SK-N-SH (cell line): ENCODE results near the gene GSTO1. TPM values are rescaled to one million over a fixed set of nuclear protein-coding genes. Genes with fewer than 3 reads are reported as not detected.

Experiments used
- CTCF ChIA-PET: fragments of 300-600, 350-600 bp; formaldehyde crosslinking; extraction: SDS; loops from one replicate; lab custom pipeline; 2021; lab: Yijun Ruan, JAX
- POLR2A ChIA-PET: fragments of 350-600 bp; sonication (Branson Sonifier 250); formaldehyde crosslinking; extraction: SDS; loops from one replicate; lab custom pipeline; 2020; ENCODE audit warnings: antibody characterized with exemption, inconsistent platforms; lab: Yijun Ruan, JAX
- DNase-seq: peaks from one replicate; pipeline ENCODE4 v3.0.0; 2012
- H2AFZ ChIP-seq: fragments of 200-600 bp; sonication (generic); 2 replicates; pipeline ENCODE4 v1.8.1; 2016; ENCODE audit warnings: antibody characterized with exemption, mild to moderate bottlenecking, low read depth
- H3F3A ChIP-seq: fragments of 200-600 bp; sonication (generic); replicated peaks from 2 replicates; pipeline ENCODE3; 2016; ENCODE audit warnings: antibody characterized with exemption, mild to moderate bottlenecking; ENCODE audit not compliant: insufficient read depth
- H3K27ac ChIP-seq, 2 experiments: fragments of 200-500 bp in 1 of 2; fragments of 200-600 bp in 1 of 2; sonication (Bioruptor generic) in 1 of 2; sonication (generic), shearing (Covaris generic) in 1 of 2; 2 replicates each; pipeline versions ENCODE4 v1.5.1 to v1.6.1; 2014 to 2016; ENCODE audit warnings: low read depth in 2 of 2, inconsistent platforms in 1 of 2, low read length in 1 of 2, mild to moderate bottlenecking in 1 of 2, mixed read lengths in 1 of 2
- H3K27me3 ChIP-seq: fragments of 200-600 bp; sonication (generic), shearing (Covaris generic); 2 replicates; pipeline ENCODE4 v1.6.1; 2016; ENCODE audit warnings: mixed run types; ENCODE audit not compliant: insufficient read depth
- H3K36me3 ChIP-seq, 2 experiments: fragments of 200-500 bp in 1 of 2; fragments of 200-600 bp in 1 of 2; sonication (Bioruptor generic) in 1 of 2; sonication (generic) in 1 of 2; replicated peaks in 1 of 2; 2 replicates each; pipeline versions ENCODE3 to v1.5.1; 2014 to 2016; ENCODE audit warnings: low read length in 1 of 2, mild to moderate bottlenecking in 1 of 2; ENCODE audit not compliant: insufficient read depth in 2 of 2, control insufficient read depth in 1 of 2
- H3K4me1 ChIP-seq, 2 experiments: fragments of 200-500 bp in 1 of 2; fragments of 200-600 bp in 1 of 2; sonication (Bioruptor generic) in 1 of 2; sonication (generic), shearing (Covaris generic) in 1 of 2; 2 replicates each; pipeline versions ENCODE4 v1.5.1 to v1.6.1; 2014 to 2016; ENCODE audit warnings: low read depth in 1 of 2, low read length in 1 of 2, mixed run types in 1 of 2; ENCODE audit not compliant: insufficient read depth in 2 of 2, control insufficient read depth in 1 of 2
- H3K4me2 ChIP-seq: fragments of 200-600 bp; sonication (generic), shearing (Covaris generic); 2 replicates; pipeline ENCODE4 v1.6.1; 2017; ENCODE audit warnings: mixed run types
- H3K4me3 ChIP-seq, 2 experiments: fragments of 200-500 bp in 1 of 2; fragments of 200-600 bp in 1 of 2; sonication (Bioruptor generic) in 1 of 2; sonication (generic), shearing (Covaris generic) in 1 of 2; 2 replicates each; pipeline versions ENCODE4 v1.5.1 to v1.8.1; 2014 to 2016; ENCODE audit warnings: low read depth in 2 of 2, inconsistent platforms in 1 of 2, low read length in 1 of 2, mild to moderate bottlenecking in 1 of 2, mixed read lengths in 1 of 2, moderate library complexity in 1 of 2
- H3K79me2 ChIP-seq: fragments of 200-600 bp; sonication (generic); 2 replicates; pipeline ENCODE4 v1.8.1; 2017; ENCODE audit warnings: mild to moderate bottlenecking; ENCODE audit not compliant: insufficient read depth
- H3K9ac ChIP-seq: fragments of 200-600 bp; sonication (generic); 2 replicates; pipeline ENCODE4 v1.6.1; 2017; ENCODE audit warnings: mixed run types
- H3K9me2 ChIP-seq: fragments of 200-600 bp; sonication (generic); 2 replicates; pipeline ENCODE4 v1.6.1; 2017; ENCODE audit warnings: mixed run types
- H3K9me3 ChIP-seq: fragments of 200-600 bp; sonication (generic); 2 replicates; pipeline ENCODE4 v1.6.1; 2017; ENCODE audit warnings: mixed run types, mild to moderate bottlenecking, moderate library complexity
- H4K20me1 ChIP-seq: fragments of 200-600 bp; sonication (generic); 2 replicates; pipeline ENCODE4 v1.6.1; 2017; ENCODE audit warnings: mild to moderate bottlenecking, mixed run types; ENCODE audit not compliant: insufficient read depth
- CHD2 ChIP-seq: fragments of 150-350 bp; IDR thresholded peaks from 2 replicates; pipeline ENCODE4 v1.6.1; 2018; ENCODE audit warnings: low read length; ENCODE audit not compliant: partially characterized antibody
- EZH2phosphoT487 ChIP-seq: fragments of 200-600 bp; sonication (generic); IDR thresholded peaks from 2 replicates; pipeline ENCODE4 v1.6.1; 2017; ENCODE audit warnings: low read depth, mixed run types, mild to moderate bottlenecking, antibody characterized with exemption, moderate library complexity, borderline replicate concordance
- FOSL2 ChIP-seq: IDR thresholded peaks from 2 replicates; pipeline ENCODE4 v1.4.0; 2012; ENCODE audit warnings: low read depth, mild to moderate bottlenecking, moderate library complexity, borderline replicate concordance
- FOXM1 ChIP-seq: IDR thresholded peaks from 2 replicates; pipeline ENCODE4 v1.4.0; 2012; ENCODE audit warnings: low read depth, mild to moderate bottlenecking
- NFIC ChIP-seq: IDR thresholded peaks from 2 replicates; pipeline ENCODE4 v1.4.0; 2012; ENCODE audit warnings: borderline replicate concordance
- RAD21 ChIP-seq: IDR thresholded peaks from 2 replicates; pipeline ENCODE4 v1.6.1; 2012; ENCODE audit warnings: mild to moderate bottlenecking, low read length
- RCOR1 ChIP-seq: fragments of 150-350 bp; IDR thresholded peaks from 2 replicates; pipeline ENCODE4 v1.6.1; 2017; ENCODE audit warnings: antibody characterized with exemption, low read length
- SIN3A ChIP-seq: IDR thresholded peaks from 2 replicates; pipeline ENCODE4 v1.6.1; 2012; ENCODE audit warnings: low read depth, mild to moderate bottlenecking, low read length, moderate library complexity, borderline replicate concordance
- TEAD4 ChIP-seq: IDR thresholded peaks from 2 replicates; pipeline ENCODE4 v1.4.0; 2012; ENCODE audit warnings: mild to moderate bottlenecking, borderline replicate concordance; ENCODE audit not compliant: insufficient read depth
- YY1 ChIP-seq: IDR thresholded peaks from 2 replicates; pipeline ENCODE4 v1.4.0; 2012; ENCODE audit warnings: low read depth, mild to moderate bottlenecking
- WGBS: methylation state at CpG from one replicate; pipeline ENCODE4 v1.1.6; 2017; ENCODE audit warnings: low lambda C conversion rate; 5-methylcytosine and 5-hydroxymethylcytosine counted together
- polyA plus RNA-seq, 3 experiments: library from polyadenylated mRNA; depleted of rRNA; stranded (reverse); fragments of >200 nt; gene quantifications; 2 replicates each; pipeline ENCODE4 v1.2.3, GENCODE V29; 2012
- TF ChIP-seq, protein P1 (sequence below): IDR thresholded peaks from 2 replicates; pipeline ENCODE4; 2012
- TF ChIP-seq, protein P2 (sequence below): IDR thresholded peaks from 2 replicates; pipeline ENCODE4 v1.4.0; 2012; ENCODE audit warnings: low read depth, borderline replicate concordance
- TF ChIP-seq, protein P3 (sequence below): IDR thresholded peaks from 2 replicates; pipeline ENCODE4 v1.4.0; 2012; ENCODE audit warnings: low read depth
- TF ChIP-seq, protein P4 (sequence below): IDR thresholded peaks from 2 replicates; pipeline ENCODE4 v1.6.1; 2012; ENCODE audit warnings: mild to moderate bottlenecking, low read depth, low read length, moderate library complexity
- TF ChIP-seq, protein P5 (sequence below): fragments of 150-350 bp; IDR thresholded peaks from 2 replicates; pipeline ENCODE4 v1.6.1; 2017; ENCODE audit warnings: antibody characterized with exemption, low read length, low read depth, borderline replicate concordance
- TF ChIP-seq, protein P6 (sequence below): fragments of 200-600 bp; sonication (generic); IDR thresholded peaks from 2 replicates; pipeline ENCODE4 v1.6.1; 2017; ENCODE audit warnings: antibody characterized with exemption, mild to moderate bottlenecking, moderate library complexity

GSTO1 gene
- polyA plus RNA-seq, 1 of the 3 experiments (the other 2 are of a cell fraction): 126 TPM

DNA sequence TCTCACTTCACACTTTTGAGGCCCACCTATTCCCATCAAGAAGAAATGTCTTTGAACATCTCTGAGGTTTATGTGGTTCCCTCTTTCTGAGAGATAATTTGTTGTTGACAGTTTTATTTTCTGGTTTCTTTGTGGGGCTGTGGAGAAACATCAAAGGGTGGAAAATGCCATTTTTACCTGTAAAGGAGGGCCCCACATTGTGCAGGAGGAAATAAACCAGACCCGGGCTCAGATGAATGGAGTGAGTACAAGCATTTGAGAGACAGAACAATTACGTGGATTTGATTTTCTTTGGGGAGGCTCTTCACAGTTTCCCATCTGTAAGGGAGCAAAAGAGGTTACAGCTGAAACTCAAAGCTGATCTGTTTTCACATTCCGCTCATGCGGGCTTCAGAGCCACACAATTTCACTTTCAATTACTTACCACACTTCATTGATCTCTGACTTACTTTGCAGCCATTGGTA, 53.8 kb downstream of the GSTO1 start:
- Histone ChIP-seq H3K4me2 (no peak overlapping the region), H4K20me1 (peaks cover 7% of the 10 kb centered on the region; the same call in 1 of the 2 replicates), H2AFZ (no peak overlapping the region), H3K4me3 (no peak overlapping the region), H3K9me2 (no peaks in the 10 kb centered on the region), H3K79me2 (peaks cover 34% of the 10 kb centered on the region), H3K9me3 (no peaks in the 10 kb centered on the region), H3K27me3 (no peaks in the 10 kb centered on the region), H3K4me1 (peaks cover 10 to 19% of the 10 kb centered on the region in 2 experiments; a peak in 3 of 4 replicates), H3F3A (peaks cover 24% of the 10 kb centered on the region), H3K36me3 (peaks cover 14 to 17% of the 10 kb centered on the region in 2 experiments), H3K9ac (no peak overlapping the region), H3K27ac (peak overlapping the region in 1 of 2 experiments; percentile 26; a peak in 1 of 4 replicates)
- TF ChIP-seq, protein P1, sequence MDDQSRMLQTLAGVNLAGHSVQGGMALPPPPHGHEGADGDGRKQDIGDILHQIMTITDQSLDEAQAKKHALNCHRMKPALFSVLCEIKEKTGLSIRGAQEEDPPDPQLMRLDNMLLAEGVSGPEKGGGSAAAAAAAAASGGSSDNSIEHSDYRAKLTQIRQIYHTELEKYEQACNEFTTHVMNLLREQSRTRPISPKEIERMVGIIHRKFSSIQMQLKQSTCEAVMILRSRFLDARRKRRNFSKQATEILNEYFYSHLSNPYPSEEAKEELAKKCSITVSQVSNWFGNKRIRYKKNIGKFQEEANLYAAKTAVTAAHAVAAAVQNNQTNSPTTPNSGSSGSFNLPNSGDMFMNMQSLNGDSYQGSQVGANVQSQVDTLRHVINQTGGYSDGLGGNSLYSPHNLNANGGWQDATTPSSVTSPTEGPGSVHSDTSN: no peak
- no peak for TF ChIP-seq FOXM1
- TF ChIP-seq, protein P2, sequence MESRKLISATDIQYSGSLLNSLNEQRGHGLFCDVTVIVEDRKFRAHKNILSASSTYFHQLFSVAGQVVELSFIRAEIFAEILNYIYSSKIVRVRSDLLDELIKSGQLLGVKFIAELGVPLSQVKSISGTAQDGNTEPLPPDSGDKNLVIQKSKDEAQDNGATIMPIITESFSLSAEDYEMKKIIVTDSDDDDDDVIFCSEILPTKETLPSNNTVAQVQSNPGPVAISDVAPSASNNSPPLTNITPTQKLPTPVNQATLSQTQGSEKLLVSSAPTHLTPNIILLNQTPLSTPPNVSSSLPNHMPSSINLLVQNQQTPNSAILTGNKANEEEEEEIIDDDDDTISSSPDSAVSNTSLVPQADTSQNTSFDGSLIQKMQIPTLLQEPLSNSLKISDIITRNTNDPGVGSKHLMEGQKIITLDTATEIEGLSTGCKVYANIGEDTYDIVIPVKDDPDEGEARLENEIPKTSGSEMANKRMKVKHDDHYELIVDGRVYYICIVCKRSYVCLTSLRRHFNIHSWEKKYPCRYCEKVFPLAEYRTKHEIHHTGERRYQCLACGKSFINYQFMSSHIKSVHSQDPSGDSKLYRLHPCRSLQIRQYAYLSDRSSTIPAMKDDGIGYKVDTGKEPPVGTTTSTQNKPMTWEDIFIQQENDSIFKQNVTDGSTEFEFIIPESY: no peak
- TF ChIP-seq RAD21: no peak
- TF ChIP-seq, protein P3, sequence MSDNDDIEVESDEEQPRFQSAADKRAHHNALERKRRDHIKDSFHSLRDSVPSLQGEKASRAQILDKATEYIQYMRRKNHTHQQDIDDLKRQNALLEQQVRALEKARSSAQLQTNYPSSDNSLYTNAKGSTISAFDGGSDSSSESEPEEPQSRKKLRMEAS: no peak
- TF ChIP-seq, protein P4, sequence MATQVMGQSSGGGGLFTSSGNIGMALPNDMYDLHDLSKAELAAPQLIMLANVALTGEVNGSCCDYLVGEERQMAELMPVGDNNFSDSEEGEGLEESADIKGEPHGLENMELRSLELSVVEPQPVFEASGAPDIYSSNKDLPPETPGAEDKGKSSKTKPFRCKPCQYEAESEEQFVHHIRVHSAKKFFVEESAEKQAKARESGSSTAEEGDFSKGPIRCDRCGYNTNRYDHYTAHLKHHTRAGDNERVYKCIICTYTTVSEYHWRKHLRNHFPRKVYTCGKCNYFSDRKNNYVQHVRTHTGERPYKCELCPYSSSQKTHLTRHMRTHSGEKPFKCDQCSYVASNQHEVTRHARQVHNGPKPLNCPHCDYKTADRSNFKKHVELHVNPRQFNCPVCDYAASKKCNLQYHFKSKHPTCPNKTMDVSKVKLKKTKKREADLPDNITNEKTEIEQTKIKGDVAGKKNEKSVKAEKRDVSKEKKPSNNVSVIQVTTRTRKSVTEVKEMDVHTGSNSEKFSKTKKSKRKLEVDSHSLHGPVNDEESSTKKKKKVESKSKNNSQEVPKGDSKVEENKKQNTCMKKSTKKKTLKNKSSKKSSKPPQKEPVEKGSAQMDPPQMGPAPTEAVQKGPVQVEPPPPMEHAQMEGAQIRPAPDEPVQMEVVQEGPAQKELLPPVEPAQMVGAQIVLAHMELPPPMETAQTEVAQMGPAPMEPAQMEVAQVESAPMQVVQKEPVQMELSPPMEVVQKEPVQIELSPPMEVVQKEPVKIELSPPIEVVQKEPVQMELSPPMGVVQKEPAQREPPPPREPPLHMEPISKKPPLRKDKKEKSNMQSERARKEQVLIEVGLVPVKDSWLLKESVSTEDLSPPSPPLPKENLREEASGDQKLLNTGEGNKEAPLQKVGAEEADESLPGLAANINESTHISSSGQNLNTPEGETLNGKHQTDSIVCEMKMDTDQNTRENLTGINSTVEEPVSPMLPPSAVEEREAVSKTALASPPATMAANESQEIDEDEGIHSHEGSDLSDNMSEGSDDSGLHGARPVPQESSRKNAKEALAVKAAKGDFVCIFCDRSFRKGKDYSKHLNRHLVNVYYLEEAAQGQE: no peak
- TF ChIP-seq, protein P5, sequence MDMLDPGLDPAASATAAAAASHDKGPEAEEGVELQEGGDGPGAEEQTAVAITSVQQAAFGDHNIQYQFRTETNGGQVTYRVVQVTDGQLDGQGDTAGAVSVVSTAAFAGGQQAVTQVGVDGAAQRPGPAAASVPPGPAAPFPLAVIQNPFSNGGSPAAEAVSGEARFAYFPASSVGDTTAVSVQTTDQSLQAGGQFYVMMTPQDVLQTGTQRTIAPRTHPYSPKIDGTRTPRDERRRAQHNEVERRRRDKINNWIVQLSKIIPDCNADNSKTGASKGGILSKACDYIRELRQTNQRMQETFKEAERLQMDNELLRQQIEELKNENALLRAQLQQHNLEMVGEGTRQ: no peak
- no peak for TF ChIP-seq SIN3A
- TF ChIP-seq, protein P6, sequence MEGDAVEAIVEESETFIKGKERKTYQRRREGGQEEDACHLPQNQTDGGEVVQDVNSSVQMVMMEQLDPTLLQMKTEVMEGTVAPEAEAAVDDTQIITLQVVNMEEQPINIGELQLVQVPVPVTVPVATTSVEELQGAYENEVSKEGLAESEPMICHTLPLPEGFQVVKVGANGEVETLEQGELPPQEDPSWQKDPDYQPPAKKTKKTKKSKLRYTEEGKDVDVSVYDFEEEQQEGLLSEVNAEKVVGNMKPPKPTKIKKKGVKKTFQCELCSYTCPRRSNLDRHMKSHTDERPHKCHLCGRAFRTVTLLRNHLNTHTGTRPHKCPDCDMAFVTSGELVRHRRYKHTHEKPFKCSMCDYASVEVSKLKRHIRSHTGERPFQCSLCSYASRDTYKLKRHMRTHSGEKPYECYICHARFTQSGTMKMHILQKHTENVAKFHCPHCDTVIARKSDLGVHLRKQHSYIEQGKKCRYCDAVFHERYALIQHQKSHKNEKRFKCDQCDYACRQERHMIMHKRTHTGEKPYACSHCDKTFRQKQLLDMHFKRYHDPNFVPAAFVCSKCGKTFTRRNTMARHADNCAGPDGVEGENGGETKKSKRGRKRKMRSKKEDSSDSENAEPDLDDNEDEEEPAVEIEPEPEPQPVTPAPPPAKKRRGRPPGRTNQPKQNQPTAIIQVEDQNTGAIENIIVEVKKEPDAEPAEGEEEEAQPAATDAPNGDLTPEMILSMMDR: no peak
- no peak for TF ChIP-seq YY1
- TF ChIP-seq FOSL2: no peak
- TF ChIP-seq CHD2: no peak
- no peak for TF ChIP-seq EZH2phosphoT487
- no peak for TF ChIP-seq TEAD4
- no peak for TF ChIP-seq RCOR1
- no peak for TF ChIP-seq NFIC
- WGBS: 97% methylated on average over 4 of the region's 4 CpGs
- DNase-seq: no peak
- POLR2A ChIA-PET: no interaction called here
- CTCF ChIA-PET: interaction anchor here (3.5 to 10.3 kb wide), 3 partner anchors 15 to 43 kb away, joined by 20 to 152 read pairs (median 101); partner anchors contain the start of gene CFAP58
